A673 (cell line): ENCODE measurements around the gene SERPINA4.

Source experiments
- CTCF ChIP-seq: fragments of 300-800, 200-600 bp; sonication (generic); conservative IDR thresholded peaks from 2 replicates; pipeline ENCODE4 v1.5.1; 2017; ENCODE audit warnings: low read depth, mild to moderate bottlenecking, antibody characterized with exemption, low read length, moderate library complexity, mixed read lengths
- EZH2 ChIP-seq: fragments of 200-600 bp; sonication (generic); IDR thresholded peaks from 2 replicates; pipeline ENCODE4 v1.6.1; 2017; ENCODE audit warnings: borderline replicate concordance, low read depth, mild to moderate bottlenecking, mixed read lengths, antibody characterized with exemption, low read length; ENCODE audit not compliant: poor library complexity, severe bottlenecking

- peak; percentile 92 for TF ChIP-seq CTCF
- no peak for TF ChIP-seq EZH2
Measured at GRCh38 chr14:94548999-94549985, 11.9 kb upstream of the SERPINA4 start.
